ENCODE results near the gene REX1BD. TPM values are rescaled to one million over a fixed set of nuclear protein-coding genes. Genes with fewer than 3 reads are reported as not detected.

Gene REX1BD
- total and polyA plus RNA-seq, 10 of the 15 experiments (the other 5 are each of a cell fraction or from before 2014, with no cell fraction given) = 1.1 to 101 (median 35.0) TPM

DNA sequence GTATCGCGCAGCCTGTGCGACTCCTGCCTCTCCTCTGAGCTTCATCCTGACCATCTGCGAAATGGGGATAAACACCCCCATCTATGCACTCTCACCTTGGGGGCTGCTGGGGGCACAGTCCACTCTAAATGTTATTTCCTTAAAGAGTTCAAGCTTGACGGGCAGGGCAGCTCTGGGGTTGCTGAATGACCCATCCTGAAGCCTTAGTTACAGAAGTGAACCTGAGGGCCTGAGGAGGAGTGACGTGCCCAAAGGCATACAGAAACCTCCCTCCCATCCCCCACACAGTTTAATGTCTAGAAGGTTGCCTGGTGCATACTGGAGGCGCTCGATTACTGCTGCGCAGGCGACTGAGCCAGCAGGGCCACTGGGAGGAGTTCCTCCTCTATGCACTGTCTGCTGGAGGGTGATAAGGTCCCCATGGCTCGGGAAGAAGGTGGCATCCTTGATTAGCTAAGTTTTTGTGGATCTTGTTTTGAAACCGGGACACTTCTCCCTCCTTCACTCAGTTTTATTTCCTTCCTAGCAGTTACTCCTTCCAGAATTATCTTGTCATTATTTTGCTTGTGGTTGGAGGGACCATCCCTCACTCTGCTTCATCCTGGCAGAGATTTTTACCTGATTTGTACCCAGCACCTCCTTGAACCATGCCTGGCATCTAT is 44.7 kb upstream of the REX1BD start:
- in situ Hi-C loops (cut with MboI) (no loop called here), intact Hi-C loops (cut with micrococcal nuclease; ENCODE audit: unreplicated experiment) (loop anchor here (1.0 to 5.0 kb wide), 2 partner anchors 27 to 43 kb away; partner anchors contain the start of genes REX1BD and UBA52)
- DNase-seq (ENCODE audit: low read depth, low spot score) (peak; percentile 72), ATAC-seq (peak; percentile 93), FAIRE-seq (peak; percentile 94)
- Histone ChIP-seq H4K20me1 (ENCODE audit: control insufficient read depth, insufficient read depth) (no peaks in the 10 kb centered on the region), H3K4me1 (ENCODE audit: control insufficient read depth, insufficient read depth, low read length) (peaks cover 10% of the 10 kb centered on the region), H3K4me3 (peak overlapping the region; percentile 74), H3K9ac (ENCODE audit: control insufficient read depth, insufficient read depth, low read length) (peak overlapping the region; percentile 76), H3K36me3 (ENCODE audit: control insufficient read depth in 2 of 2, insufficient read depth in 2 of 2, low read length in 1 of 2) (peaks cover 2 to 14% of the 10 kb centered on the region in 2 experiments; a peak in 3 of 4 replicates), H3K9me3 (replicated peaks; ENCODE audit: control insufficient read depth, insufficient read depth, low read length) (no peaks in the 10 kb centered on the region), H3K27ac (ENCODE audit: control insufficient read depth, insufficient read depth) (peak overlapping the region; percentile 78), H3K79me2 (ENCODE audit: control insufficient read depth, insufficient read depth, low read length) (peaks cover 14% of the 10 kb centered on the region), H3K27me3 (replicated peaks in 1 of 2; ENCODE audit: control insufficient read depth in 2 of 2, insufficient read depth in 2 of 2, low read length in 1 of 2) (no peaks in the 10 kb centered on the region), H2AFZ (ENCODE audit: control insufficient read depth, low read depth, low read length) (peak overlapping the region; percentile 94), H3K4me2 (ENCODE audit: control insufficient read depth, insufficient read depth) (peak overlapping the region; percentile 94)
- ChIA-PET RAD21 (ENCODE audit: unreplicated experiment) (interaction anchor here (0.5 to 2.9 kb wide), 12 partner anchors 13 to 375 kb away, joined by 3 to 39 read pairs (median 5); partner anchors contain the start of genes COPE, DDX49, KXD1 and REX1BD), CTCF (interaction anchor here (0.6 to 2.7 kb wide), 15 partner anchors 10 to 303 kb away, joined by 3 to 35 read pairs (median 6); partner anchors contain the start of genes KXD1 and REX1BD), SMC1A (ENCODE audit: uncharacterized antibody, unreplicated experiment) (interaction anchor here (0.7 to 2.0 kb wide), 13 partner anchors 9 to 443 kb away, joined by 3 to 29 read pairs (median 4); partner anchors contain the start of genes ELL, KXD1, REX1BD and UBA52), POLR2A (interaction anchor here (0.6 to 5.5 kb wide), 9 partner anchors 8 to 718 kb away, joined by 3 to 79 read pairs (median 5); partner anchors contain the start of genes ELL, KXD1, REX1BD and UBA52)
- TSS peak; percentile 72 for BruUV-seq (replicated peaks)
- WGBS (ENCODE audit: insufficient coverage, insufficient replicate concordance, low lambda C conversion rate, missing lambda C conversion rate) = 5% methylated on average over 12 of the region's 12 CpGs
- TF ChIP-seq, protein P1, sequence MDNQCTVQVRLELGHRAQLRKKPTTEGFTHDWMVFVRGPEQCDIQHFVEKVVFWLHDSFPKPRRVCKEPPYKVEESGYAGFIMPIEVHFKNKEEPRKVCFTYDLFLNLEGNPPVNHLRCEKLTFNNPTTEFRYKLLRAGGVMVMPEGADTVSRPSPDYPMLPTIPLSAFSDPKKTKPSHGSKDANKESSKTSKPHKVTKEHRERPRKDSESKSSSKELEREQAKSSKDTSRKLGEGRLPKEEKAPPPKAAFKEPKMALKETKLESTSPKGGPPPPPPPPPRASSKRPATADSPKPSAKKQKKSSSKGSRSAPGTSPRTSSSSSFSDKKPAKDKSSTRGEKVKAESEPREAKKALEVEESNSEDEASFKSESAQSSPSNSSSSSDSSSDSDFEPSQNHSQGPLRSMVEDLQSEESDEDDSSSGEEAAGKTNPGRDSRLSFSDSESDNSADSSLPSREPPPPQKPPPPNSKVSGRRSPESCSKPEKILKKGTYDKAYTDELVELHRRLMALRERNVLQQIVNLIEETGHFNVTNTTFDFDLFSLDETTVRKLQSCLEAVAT (IDR thresholded peaks at IDR 0.05) = peak; percentile 60; the same call in 1 of the 2 replicates
- TF ChIP-seq POLR2A (IDR thresholded peaks at IDR 0.05; ENCODE audit: low read depth, low read length) (peak; percentile 75), NBN (IDR thresholded peaks at IDR 0.05) (peak; percentile 84), IKZF2 (IDR thresholded peaks at IDR 0.05) (peak in 1 of 2 experiments; percentile 26; a peak in 2 of 4 replicates), KLF5 (IDR thresholded peaks at IDR 0.05; ENCODE audit: partially characterized antibody) (no peak), STAT3 (IDR thresholded peaks at IDR 0.05; ENCODE audit: low read depth, low read length) (0 out of 2 replicates have a peak, but pooled peaks have one; percentile 40), SMC3 (IDR thresholded peaks at IDR 0.05; ENCODE audit: borderline replicate concordance, low read length) (no peak), HCFC1 (IDR thresholded peaks at IDR 0.05; ENCODE audit: low read length) (0 out of 2 replicates have a peak, but pooled peaks have one; percentile 4), ZNF622 (IDR thresholded peaks at IDR 0.05) (no peak), JUND (IDR thresholded peaks at IDR 0.05; ENCODE audit: low read depth, low read length) (no peak), TBL1XR1 (IDR thresholded peaks at IDR 0.05; ENCODE audit: low read depth, low read length) (no peak), BMI1 (IDR thresholded peaks at IDR 0.05; ENCODE audit: borderline replicate concordance) (no peak), SUPT20H (IDR thresholded peaks at IDR 0.05; ENCODE audit: borderline replicate concordance, control insufficient read depth, low read depth, low read length) (no peak), SUZ12 (IDR thresholded peaks at IDR 0.05; ENCODE audit: unreplicated experiment) (no peak), POU2F2 (IDR thresholded peaks at IDR 0.05; ENCODE audit: borderline replicate concordance, low read depth, low read length) (peak; percentile 54; the same call in 1 of the 3 replicates), POLR2AphosphoS5 (IDR thresholded peaks at IDR 0.05; ENCODE audit: low read length) (peak; percentile 73; the same call in 1 of the 2 replicates)
- TF ChIP-seq, protein P2, sequence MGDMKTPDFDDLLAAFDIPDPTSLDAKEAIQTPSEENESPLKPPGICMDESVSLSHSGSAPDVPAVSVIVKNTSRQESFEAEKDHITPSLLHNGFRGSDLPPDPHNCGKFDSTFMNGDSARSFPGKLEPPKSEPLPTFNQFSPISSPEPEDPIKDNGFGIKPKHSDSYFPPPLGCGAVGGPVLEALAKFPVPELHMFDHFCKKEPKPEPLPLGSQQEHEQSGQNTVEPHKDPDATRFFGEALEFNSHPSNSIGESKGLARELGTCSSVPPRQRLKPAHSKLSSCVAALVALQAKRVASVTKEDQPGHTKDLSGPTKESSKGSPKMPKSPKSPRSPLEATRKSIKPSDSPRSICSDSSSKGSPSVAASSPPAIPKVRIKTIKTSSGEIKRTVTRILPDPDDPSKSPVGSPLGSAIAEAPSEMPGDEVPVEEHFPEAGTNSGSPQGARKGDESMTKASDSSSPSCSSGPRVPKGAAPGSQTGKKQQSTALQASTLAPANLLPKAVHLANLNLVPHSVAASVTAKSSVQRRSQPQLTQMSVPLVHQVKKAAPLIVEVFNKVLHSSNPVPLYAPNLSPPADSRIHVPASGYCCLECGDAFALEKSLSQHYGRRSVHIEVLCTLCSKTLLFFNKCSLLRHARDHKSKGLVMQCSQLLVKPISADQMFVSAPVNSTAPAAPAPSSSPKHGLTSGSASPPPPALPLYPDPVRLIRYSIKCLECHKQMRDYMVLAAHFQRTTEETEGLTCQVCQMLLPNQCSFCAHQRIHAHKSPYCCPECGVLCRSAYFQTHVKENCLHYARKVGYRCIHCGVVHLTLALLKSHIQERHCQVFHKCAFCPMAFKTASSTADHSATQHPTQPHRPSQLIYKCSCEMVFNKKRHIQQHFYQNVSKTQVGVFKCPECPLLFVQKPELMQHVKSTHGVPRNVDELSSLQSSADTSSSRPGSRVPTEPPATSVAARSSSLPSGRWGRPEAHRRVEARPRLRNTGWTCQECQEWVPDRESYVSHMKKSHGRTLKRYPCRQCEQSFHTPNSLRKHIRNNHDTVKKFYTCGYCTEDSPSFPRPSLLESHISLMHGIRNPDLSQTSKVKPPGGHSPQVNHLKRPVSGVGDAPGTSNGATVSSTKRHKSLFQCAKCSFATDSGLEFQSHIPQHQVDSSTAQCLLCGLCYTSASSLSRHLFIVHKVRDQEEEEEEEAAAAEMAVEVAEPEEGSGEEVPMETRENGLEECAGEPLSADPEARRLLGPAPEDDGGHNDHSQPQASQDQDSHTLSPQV (IDR thresholded peaks at IDR 0.05) = no peak
- TF ChIP-seq, protein P3, sequence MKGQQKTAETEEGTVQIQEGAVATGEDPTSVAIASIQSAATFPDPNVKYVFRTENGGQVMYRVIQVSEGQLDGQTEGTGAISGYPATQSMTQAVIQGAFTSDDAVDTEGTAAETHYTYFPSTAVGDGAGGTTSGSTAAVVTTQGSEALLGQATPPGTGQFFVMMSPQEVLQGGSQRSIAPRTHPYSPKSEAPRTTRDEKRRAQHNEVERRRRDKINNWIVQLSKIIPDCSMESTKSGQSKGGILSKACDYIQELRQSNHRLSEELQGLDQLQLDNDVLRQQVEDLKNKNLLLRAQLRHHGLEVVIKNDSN (IDR thresholded peaks at IDR 0.05; ENCODE audit: borderline replicate concordance, extremely low read length, insufficient read depth, low read depth, low read length) = no peak

Measured in GM12878 (cell line).